ENCODE results near the gene EXOC3L1.

The EXOC3L1 gene

DNA sequence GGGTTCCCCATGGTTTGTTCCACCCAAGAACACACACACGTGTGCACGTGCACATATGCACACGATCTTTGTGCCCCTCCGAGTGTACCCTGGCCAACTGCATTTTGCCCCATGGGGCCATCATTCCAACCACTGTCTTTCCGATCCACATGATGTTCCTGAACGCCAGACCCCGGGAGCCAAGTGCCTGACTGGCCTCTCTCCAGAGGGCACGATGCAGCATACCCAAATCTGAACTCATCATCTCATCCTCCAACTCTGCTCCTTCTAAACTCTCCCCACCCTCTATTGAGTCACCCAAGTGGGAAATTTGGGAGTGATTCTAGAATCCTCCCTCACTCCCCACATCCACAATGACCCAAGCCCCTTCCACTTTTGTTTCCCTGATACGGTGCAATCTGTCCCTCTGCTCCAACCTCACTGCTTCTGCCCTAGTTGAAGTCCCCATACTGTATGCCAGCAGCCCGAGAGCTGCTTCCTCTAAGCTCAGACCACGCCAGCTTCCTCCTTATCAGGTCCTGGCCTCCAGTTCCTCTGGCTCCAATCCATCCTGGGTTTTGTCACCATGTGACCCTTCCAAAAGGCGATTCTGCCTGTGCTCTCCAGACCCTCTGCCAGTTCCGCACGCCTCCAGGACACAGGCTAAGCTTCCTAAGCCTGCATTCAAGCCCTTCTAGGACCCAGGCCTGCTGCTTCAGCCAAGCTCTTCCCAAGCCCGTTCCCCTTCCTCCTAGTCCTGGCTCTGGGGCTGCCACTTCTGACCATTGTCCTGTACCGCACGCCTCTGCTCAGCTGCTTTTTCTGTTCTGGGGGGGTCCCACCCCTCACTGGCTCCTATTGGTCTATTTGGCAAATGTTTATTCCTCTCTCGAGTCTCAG, 26.9 kb upstream of the EXOC3L1 start:
- no peak for DNase-seq (ENCODE audit: low read depth)

DNA sequence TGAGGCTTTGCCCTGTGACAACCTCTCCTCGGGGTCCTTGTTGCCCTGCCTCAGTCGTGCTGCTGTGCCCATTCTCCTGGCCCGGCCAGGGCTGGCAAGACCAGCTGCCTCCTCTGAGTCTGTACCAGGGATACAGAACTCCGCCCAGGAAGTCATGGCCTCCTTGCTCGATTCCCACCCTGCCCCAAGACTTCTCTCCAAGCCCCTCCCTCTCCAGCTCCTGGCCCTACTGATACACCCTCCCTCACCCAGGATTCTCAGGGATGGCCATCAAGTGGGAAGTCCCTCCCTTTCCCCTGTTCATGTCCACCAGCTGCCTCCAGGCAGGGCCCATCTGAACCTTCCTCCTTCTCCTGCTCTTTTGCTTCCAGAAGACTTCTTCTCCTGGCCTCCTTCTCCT, 25.8 kb upstream of the EXOC3L1 start:
- no peak for DNase-seq (ENCODE audit: low read depth)

DNA sequence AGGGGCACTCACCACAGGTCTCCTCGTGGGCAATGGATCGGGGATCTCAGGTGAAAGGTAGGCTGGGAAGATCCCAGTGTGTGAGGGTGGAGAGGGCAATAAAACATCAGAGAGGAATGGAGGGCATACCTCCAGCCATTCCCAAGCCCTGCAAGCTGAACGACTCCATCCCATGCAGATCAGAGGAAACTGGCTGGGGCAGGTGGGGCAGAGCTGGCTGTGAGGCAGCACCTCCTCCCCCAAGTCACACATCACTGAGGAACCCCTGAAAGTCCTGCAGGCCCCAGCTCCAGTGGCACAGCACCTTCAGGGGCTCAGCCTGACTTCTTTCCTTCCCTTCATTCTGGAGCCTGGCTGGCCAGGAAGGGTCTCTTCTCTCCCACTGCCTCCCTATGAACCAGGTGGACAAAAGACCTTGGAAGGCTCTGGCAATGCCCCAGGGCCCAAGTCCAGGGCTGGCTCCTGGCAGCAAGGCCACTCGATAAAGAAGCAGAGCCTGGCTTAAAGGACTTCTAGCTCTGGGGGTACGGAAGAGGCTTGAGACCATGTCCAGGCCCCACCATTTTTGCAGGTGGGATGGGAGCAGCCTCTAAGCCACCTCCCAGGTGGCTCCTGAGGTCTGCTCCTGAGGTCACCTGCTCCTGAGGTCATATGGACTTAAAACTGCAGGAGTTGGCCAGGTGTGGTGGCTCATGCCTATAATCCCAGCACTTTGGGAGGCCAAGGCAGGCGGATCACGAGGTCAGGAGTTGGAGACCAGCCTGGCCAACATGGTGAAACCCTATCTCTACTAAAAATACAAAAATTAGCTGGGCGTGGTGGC, 23.5 kb upstream of the EXOC3L1 start:
- no peak for DNase-seq (ENCODE audit: low read depth)

DNA sequence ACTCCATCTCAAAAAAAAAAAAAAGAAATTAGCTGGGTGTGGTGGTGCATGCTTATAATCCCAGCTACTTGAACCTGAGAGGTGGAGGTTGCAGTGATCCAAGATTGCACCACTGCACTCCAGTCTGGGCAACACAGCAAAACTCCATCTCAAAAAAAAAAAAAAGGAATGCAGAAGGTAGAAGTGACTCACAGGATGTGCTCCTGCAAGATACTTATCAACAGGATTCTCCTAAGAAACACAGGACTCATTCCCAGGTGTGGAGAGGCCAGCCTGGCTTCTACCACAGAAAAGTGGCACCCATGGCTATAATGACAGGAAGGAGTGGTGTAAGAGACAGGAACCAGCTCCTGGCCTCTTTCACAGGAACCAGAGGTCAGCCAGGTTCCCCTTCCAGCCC, 22.8 kb upstream of the EXOC3L1 start:
- DNase-seq (ENCODE audit: low read depth) = no peak

DNA sequence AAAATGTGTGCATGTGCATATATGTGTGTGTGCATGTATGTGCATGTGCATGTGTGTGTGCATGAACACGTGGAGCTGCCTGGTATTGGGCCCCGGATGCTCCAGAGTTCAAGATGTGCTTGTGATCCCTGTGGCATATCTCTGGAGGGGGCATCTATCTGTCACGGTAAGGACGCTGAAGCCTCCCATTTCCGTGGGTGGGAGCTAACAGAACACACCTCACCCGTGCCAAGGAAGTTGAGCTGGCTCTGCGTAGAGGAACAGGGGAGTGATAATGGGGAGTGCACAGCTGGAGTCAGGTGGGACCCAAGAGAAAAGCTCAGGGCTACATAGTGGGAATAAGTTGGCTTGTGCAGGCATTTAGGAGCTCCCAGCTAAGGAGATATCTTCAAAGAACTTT, 21.7 kb upstream of the EXOC3L1 start:
- DNase-seq (ENCODE audit: low read depth) = no peak

DNA sequence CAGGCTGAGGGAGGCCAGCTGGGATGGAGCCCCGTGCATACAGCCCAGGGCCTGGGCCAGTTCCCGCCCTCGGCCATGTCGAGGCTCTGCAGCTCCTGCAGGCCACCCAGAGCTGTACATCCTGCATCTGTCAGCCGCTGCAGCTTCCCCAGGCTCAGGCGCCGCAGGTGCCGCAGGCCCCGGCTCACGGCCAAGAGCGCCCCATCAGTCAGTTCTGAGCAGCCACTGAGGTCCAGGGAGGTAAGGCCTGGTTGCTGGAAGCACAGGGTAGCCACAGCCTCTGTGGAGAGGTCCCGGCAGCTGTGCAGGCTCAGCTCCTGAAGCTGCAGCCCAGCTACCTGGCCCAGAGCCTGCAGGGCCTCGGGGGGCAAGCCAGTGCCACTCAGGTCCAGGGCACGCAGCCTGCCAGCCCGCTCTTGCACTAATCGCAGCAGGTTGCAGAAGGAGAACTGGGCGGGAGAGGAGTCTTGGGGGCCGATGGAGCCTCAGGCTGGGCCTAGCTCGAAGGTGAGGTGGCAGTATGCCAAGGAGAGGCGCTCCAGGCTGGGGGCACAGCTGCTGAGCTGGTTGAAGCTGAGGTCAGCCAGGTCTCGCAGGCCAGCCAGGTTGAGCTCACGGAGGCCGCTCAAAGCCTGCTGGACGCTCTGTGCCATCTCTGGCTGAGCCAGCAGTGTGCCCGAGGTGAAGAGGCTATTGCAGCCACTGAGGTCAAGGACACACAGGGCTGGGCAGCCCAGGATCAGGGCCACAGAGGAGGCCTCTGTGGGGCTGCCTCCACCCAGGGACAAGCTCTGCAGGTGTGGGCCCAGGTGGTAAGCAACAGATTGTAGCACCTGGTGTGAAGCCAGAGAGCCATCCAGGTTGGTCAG, 20.4 kb upstream of the EXOC3L1 start:
- DNase-seq (ENCODE audit: low read depth) = no peak

DNA sequence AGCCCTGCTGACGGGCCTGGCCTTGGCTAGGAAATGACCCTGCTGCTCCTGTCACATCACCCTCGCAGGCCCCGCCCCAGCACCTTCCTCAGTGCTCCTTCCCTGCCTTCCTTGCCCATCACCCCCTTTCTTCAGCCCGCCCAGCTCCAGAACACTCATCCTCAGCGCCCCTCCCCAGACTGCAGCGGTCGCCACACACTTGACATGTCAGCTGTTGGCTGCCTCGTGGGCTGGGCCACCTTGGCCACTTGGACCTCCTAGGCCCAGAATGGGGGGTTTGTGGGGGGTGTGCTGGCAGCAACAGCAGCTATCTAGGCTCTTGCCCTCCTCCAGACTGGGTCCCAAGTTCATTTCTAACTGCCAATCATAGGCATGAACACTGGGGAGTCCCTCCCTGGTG, 19.6 kb upstream of the EXOC3L1 start:
- DNase-seq (ENCODE audit: low read depth) = no peak

DNA sequence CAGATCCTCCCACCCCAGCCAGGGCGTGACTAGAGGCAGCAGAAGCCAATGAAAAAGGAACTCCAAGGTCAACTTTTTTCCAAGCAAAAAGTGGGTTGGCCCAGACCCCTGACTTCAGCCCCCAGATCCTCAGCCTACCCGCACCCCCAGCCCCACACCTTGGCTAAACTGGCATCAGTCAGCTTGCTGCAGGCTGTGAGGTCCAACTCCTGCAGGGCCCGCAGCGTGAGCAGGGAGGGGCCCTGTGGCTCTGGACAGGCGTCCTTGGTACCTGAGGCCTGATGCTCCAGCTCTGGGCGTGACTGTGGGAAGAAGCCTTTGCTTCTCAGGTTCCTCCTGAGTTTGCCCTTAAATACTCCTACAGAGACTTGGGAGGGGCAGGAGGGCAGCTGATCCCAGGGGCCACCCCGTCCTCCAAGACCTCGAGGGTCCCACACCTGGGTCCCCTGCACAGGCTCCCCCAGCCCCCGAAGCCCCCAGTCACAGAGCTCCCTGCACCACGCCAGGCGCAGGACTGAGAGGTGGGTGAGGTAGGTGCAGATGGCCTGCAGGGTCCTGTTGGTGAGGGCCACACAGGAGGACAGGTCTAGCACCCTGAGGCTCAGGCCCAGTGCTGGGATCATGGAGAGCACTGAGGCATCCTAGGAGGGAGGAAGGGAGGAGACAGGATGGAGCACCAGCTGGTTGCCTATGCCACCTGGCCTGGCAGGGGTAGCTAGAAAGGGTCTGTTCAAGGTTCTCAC, 18.4 kb upstream of the EXOC3L1 start:
- DNase-seq (ENCODE audit: low read depth) = no peak

DNA sequence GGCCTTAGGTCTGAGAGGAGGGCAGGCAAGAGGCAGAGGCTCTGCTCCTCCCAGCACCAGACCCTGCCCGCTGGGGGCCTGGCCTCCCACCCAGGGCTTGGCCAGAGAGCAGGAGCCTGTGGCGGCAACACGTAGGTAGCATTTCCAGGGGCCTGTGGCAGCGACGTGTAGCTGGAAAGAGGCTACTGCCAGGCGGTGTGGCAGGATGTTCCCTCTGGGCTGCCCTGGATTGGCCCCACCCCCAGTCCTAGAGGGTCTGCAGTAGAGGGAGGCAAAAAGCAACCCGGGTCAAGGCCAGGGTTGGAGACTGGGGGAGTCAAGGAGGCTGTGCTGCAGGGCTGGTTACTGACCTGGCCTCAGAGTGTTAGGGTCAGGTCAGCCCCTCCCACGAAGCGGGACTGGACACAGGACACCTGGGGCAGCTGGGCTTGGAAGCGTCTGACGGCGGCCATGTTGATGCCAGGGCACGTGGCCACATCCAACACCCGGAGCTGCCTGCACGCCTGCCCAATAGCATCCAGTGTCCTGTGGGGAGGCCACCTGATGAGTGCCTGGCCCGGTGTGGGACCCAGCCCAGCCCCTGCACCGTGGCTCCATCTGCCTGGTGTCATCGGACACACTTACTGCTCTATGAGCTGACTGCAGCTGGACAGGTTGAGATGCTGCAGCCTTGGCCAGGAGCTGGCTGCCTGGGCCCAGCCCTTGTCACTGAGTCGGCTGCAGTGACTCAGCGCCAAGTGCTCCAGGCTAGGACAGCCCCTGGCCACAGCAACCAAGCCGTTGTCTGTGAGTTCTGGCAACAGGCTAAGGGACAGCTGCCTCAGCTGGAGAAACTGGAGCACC, 17.5 kb upstream of the EXOC3L1 start:
- no peak for DNase-seq (ENCODE audit: low read depth)

DNA sequence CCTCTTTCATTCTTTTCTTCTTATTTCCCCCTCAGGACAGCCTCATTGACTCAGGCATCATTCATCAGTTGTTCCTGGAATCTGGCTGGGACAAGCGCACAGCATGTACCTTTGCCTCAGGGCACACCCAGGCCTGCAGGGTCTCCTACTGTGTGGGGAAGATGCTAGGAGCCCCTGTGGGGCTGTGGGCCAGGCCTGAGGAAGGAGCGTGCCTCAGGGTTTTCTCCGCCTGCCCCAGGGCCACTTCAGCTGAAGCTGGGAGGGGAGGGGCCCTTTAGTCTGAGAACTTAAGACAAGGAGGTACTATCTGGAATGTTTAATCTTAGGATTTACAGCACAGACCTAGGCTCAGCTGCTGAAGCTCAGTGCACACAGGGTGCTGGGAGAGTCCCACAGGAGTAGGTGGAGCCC, 16.9 kb upstream of the EXOC3L1 start:
- DNase-seq (ENCODE audit: low read depth) = no peak

DNA sequence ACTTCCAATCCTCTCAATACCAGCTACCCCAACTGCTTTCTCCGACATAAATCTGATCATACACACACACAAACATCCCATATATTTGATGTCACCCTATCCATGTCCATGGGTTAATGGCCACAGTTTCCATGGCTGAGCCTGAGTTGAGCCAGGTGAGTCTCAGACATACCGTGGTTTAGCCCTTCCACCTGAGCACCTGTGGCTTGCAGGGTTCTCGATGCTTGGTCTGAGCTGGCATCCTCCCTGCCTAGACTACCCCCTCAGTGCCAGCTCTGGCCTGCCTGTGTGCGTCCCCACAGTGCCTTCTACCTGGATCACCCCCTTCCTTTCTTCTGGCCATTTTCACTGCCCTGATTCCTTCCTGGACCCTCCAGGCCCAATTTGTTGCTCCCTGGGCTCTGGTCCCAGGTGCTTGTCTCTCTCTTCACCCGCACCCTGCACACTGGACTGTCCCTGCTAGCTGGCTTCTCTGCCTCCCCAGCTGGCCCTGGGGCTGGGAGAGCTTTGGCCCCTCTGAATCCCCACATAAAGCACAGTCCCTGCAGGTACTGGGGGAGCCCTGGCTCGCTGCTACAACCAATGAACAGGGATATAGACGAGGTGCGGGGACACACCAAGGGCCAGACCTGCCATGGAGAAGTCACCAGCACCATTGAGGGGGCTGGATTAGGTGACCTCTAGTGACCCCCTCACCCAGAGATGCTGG, 16.3 kb upstream of the EXOC3L1 start:
- no peak for DNase-seq (ENCODE audit: low read depth)

DNA sequence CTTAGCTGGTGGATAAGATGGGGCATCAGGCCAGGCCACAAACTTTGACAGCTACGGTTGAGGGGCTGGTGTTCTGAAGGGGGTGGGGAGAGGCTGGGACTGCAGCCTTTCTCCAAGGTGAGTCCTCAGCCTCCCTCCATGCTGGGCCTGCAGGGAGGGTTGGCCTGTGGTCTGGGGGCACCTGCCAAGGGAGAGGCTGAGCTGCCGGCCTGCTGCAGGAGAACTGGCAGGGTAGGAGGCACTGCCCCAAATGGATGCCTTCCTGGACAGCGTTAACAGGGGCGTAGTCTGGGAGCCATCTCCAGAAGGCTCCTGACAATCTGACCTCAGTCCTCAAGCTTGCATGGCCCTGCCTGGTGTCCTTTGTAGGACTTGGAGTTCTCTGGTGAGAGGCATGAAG, 14.1 kb upstream of the EXOC3L1 start:
- no peak for DNase-seq (ENCODE audit: low read depth)

DNA sequence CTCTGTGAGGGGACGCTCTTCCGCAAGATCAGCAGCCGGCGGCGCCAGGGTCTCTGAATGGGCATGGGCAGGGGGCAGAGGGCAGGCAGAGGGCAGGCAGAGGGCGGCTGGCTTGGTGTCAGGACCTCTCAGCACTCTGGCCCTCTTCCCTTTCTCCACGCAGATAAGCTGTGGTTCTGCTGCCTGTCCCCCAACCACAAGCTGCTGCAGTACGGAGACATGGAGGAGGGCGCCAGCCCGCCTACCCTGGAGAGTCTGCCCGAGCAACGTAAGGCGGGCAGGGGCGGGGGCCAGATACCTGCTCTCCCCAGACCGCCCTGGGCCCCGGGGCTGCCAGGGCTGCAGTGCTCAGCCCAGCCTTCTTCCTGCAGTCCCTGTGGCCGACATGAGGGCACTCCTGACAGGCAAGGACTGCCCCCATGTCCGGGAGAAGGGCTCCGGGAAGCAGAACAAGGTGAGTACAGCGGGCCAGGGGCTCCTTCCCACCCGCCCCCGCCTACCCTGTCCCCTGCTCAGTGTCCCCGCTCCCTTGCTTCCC, 13.1 kb upstream of the EXOC3L1 start:
- DNase-seq (ENCODE audit: low read depth) = no peak

DNA sequence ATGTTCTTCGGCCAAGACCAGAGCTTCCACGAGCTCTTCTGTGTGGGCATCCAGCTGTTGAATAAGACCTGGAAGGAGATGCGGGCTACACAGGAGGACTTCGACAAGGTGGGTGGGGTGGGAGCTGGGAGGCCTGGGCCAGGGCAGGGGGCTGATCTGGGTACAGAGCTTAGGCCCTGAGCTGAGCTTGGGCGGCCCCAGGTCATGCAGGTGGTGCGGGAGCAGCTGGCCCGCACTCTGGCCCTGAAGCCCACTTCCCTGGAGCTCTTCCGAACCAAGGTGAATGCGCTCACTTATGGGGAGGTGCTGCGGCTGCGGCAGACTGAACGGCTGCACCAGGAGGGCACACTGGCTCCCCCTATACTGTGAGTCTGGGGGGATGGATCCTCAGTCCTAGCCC, 12.5 kb upstream of the EXOC3L1 start:
- DNase-seq (ENCODE audit: low read depth) = no peak

DNA sequence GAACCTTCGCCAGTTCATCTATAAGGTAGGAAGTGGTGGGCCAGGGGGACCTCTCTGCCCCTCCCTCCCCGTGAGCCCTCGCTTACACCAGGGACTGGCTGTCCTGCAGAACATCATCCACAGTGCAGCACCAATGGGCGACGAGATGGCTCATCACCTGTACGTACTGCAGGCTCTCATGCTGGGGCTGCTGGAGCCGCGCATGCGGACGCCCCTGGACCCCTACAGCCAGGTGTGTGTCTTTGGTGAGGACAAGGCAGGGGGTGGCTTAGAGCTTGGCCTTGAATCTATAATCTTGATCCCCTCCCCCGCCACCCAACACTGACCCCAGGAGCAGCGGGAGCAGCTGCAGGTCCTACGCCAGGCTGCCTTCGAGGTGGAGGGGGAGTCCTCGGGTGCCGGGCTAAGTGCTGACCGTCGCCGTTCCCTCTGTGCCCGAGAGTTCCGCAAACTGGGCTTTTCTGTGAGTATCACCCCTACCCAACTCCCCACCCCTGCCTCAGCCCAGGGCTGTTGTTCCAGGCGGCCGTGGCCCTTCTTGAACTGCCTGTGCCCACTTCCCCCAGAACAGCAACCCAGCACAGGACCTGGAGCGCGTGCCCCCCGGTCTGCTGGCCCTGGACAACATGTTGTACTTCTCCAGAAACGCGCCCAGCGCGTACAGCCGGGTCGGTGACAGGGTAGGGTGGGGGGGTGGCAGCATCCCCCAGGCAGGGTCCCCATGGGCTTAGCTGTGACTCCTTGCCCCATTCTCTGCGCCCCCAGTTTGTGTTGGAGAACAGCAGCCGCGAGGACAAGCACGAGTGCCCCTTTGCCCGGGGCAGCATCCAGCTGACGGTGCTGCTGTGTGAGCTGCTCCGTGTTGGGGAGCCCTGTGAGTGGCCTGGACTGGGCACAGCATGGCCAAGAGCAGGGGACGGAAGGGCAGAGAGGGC, 11.7 kb upstream of the EXOC3L1 start:
- DNase-seq (ENCODE audit: low read depth) = no peak

DNA sequence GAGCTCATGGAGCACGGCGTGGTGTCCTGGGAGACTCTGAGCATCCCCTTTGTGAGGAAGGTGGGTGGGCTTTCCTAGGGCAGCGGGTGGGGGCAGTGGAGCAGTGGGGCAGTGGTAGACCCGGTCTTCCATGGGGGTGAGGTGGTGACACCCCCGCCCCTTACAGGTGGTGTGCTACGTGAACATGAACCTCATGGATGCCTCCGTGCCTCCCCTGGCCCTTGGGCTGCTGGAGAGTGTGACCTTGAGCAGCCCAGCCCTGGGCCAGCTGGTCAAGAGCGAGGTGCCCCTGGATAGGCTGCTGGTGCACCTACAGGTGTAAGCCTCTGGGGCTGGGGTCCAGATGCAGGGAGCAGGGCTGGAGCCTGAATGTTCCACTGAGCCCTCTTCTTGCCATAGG, 10.6 kb upstream of the EXOC3L1 start:
- no peak for DNase-seq (ENCODE audit: low read depth)

DNA sequence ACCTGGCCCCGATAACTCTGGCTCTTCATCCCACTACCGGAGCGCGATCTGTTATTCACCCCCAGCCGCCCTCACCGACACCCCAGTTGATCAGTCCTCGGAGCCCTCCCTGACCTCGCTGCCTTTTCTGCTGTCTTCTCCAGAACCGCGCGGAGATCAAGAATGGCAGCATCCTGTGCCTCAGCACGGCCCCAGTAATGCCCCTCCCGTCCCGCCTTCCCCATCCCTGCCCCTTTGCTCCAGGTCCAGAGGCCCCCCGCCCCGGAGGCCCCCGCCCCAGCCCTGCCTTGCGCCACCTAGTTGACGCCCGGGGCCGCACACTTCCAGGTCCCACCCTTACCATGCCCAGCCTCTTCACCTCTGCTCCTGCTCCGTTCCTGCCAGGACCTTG, 9.9 kb upstream of the EXOC3L1 start:
- DNase-seq (ENCODE audit: low read depth) = no peak

DNA sequence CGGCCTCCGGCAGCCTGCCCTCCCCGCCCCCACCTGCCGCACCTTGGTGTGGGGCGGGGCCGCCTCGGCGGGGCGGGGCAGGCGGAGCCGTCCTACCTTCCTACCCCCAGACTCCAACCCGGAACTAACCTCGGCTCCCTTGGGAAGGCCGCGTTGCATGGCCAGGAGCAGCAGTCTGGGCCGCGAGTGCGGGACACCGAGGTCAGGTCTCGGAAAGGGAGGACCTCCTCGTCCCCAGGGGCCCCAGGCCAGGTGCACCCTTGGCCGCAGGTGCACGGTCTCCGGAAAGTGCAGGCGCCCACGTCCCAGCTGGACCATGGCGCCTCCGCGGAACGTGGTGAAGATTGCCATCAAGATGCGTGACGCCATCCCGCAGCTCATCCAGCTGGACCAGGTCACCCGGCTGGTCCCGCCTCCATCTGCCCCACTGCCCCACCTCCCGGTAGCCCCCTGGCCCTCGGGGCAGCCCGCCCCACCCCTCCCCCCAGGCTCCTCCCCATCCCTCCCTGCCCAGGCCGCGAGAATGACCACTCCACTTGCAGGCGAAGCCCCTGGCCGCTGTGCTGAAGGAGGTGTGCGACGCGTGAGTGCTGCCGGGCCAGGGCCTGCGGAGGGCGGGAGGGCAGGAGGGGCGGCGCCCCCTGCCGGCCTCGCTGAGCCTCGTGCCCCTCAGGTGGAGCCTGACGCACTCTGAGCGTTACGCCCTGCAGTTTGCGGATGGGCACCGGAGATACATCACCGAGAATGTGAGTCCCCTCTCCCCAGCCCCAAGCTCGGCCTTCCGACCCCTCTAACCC, 9.3 kb upstream of the EXOC3L1 start, which contains the start of gene ELMO3:
ELMO3 (plus strand) TSS at position 121 of the 797 bp plus-strand sequence; CDS start at position 317, 196 bp downstream.
- DNase-seq (ENCODE audit: low read depth) = no peak
